ENCODE results near the gene FOXP1. TPM values are rescaled to one million over a fixed set of nuclear protein-coding genes. Genes with fewer than 3 reads are reported as not detected.

The FOXP1 gene
- total RNA-seq, 1 experiment from 2014 or later: 58.4 TPM

DNA sequence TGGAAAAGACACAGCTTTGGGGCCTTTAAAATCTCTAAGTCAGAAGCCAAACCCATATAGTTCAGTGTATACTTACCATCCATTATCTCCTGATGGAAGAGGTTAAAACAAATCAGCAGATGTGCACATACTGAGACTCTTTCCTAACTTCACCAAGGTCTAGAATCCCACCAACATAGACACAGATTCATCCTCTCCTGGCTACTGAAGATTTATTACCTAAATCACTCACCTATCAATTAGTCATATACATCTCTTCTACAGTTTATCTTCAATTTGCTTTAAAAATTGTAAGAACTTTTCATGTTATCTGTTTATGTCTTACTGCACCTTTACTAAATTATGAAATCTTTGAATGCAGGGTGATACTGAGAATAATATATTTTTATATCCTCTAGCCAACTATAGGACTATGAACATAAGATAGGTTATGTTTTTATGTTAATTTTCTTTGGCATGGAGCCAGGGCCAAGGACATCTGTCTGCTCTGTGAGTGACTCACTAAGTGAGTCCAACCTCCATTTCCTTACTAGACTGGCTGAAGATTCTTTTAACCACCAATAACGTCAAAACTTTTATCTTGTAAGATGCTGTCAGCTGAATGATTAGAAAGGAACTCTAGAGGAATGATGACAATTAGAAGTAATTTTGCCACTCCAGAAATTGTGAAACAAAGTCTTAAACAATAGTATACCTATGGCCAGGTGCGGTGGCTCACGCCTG is 397.6 kb downstream of the FOXP1 start:
- DNase-seq (ENCODE audit: low spot score): peak; percentile 20
- BruUV-seq (replicated peaks): no TSS peak
- intact Hi-C loops (cut with micrococcal nuclease; ENCODE audit: unreplicated experiment): no loop called here
- Histone ChIP-seq H3K27me3 (replicated peaks; ENCODE audit: insufficient read depth, low read depth, low read length, poor library complexity) (no peaks in the 10 kb centered on the region), H3K4me3 (ENCODE audit: low read depth, low read length, poor library complexity, severe bottlenecking) (no peak overlapping the region), H3K27ac (ENCODE audit: low read depth, low read length, poor library complexity, severe bottlenecking) (no peak overlapping the region), H3K36me3 (ENCODE audit: insufficient read depth, low read length, poor library complexity, severe bottlenecking) (no peaks in the 10 kb centered on the region), H3K9me3 (ENCODE audit: low read depth, low read length, poor library complexity, severe bottlenecking) (no peaks in the 10 kb centered on the region), H3K4me1 (ENCODE audit: insufficient read depth, low read length, poor library complexity, severe bottlenecking) (no peaks in the 10 kb centered on the region)
- POLR2A ChIA-PET (ENCODE audit: low non-redundant PET): no interaction called here
- CTCF ChIA-PET: no interaction called here
- TF ChIP-seq EZH2 (IDR thresholded peaks at IDR 0.05; ENCODE audit: borderline replicate concordance, low read depth, low read length, poor library complexity, severe bottlenecking): no peak
- TF ChIP-seq, protein P1, sequence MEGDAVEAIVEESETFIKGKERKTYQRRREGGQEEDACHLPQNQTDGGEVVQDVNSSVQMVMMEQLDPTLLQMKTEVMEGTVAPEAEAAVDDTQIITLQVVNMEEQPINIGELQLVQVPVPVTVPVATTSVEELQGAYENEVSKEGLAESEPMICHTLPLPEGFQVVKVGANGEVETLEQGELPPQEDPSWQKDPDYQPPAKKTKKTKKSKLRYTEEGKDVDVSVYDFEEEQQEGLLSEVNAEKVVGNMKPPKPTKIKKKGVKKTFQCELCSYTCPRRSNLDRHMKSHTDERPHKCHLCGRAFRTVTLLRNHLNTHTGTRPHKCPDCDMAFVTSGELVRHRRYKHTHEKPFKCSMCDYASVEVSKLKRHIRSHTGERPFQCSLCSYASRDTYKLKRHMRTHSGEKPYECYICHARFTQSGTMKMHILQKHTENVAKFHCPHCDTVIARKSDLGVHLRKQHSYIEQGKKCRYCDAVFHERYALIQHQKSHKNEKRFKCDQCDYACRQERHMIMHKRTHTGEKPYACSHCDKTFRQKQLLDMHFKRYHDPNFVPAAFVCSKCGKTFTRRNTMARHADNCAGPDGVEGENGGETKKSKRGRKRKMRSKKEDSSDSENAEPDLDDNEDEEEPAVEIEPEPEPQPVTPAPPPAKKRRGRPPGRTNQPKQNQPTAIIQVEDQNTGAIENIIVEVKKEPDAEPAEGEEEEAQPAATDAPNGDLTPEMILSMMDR (conservative IDR thresholded peaks at IDR 0.05; ENCODE audit: low read depth, low read length): no peak

- TF ChIP-seq EZH2 (IDR thresholded peaks at IDR 0.05; ENCODE audit: borderline replicate concordance, low read depth, low read length, poor library complexity, severe bottlenecking): no peak
- TF ChIP-seq, protein P1 (conservative IDR thresholded peaks at IDR 0.05; ENCODE audit: low read depth, low read length): no peak
- H3K9me3 ChIP-seq (ENCODE audit: low read depth, low read length, poor library complexity, severe bottlenecking): no peaks in the 10 kb centered on the region
- H3K4me1 ChIP-seq (ENCODE audit: insufficient read depth, low read length, poor library complexity, severe bottlenecking): no peaks in the 10 kb centered on the region
- no peak for DNase-seq (ENCODE audit: low spot score)
- no peak overlapping the region for H3K4me3 ChIP-seq (ENCODE audit: low read depth, low read length, poor library complexity, severe bottlenecking)
- H3K27me3 ChIP-seq (replicated peaks; ENCODE audit: insufficient read depth, low read depth, low read length, poor library complexity): no peaks in the 10 kb centered on the region
- BruUV-seq (replicated peaks): no TSS peak
- ChIA-PET POLR2A (ENCODE audit: low non-redundant PET) (no interaction called here), CTCF (no interaction called here)
- no peaks in the 10 kb centered on the region for H3K36me3 ChIP-seq (ENCODE audit: insufficient read depth, low read length, poor library complexity, severe bottlenecking)
- no peak overlapping the region for H3K27ac ChIP-seq (ENCODE audit: low read depth, low read length, poor library complexity, severe bottlenecking)
- intact Hi-C loops (cut with micrococcal nuclease; ENCODE audit: unreplicated experiment): no loop called here
Observed at GRCh38 chr3:71184252-71184651, 399.3 kb downstream of the FOXP1 start.

DNA sequence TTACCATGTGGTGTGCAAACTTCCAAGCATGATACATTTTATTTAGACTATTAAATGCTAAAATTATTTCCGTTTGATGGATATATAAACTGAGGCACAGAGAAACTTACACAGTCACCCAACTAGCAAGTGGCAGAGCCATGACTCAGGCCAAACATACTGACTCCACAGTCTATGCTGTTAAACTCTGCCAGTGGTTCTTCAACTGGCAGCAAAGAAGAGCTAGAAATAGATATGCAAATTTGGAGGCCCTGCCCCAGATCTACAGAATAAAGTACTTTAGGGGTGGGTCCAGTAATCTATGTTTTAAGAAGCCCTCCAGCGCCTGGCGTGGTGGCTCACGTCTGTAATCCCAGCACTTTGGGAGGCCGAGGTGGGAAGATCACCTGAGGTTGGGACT is 400.0 kb downstream of the FOXP1 start:
- BruUV-seq (replicated peaks): no TSS peak
- intact Hi-C loops (cut with micrococcal nuclease; ENCODE audit: unreplicated experiment): no loop called here
- TF ChIP-seq, protein P1 (conservative IDR thresholded peaks at IDR 0.05; ENCODE audit: low read depth, low read length): no peak
- TF ChIP-seq EZH2 (IDR thresholded peaks at IDR 0.05; ENCODE audit: borderline replicate concordance, low read depth, low read length, poor library complexity, severe bottlenecking): no peak
- H3K36me3 ChIP-seq (ENCODE audit: insufficient read depth, low read length, poor library complexity, severe bottlenecking): no peaks in the 10 kb centered on the region
- no peaks in the 10 kb centered on the region for H3K4me1 ChIP-seq (ENCODE audit: insufficient read depth, low read length, poor library complexity, severe bottlenecking)
- H3K9me3 ChIP-seq (ENCODE audit: low read depth, low read length, poor library complexity, severe bottlenecking): no peaks in the 10 kb centered on the region
- no peaks in the 10 kb centered on the region for H3K27me3 ChIP-seq (replicated peaks; ENCODE audit: insufficient read depth, low read depth, low read length, poor library complexity)
- no peak for DNase-seq (ENCODE audit: low spot score)
- ChIA-PET CTCF (no interaction called here), POLR2A (ENCODE audit: low non-redundant PET) (no interaction called here)
- no peak overlapping the region for H3K4me3 ChIP-seq (ENCODE audit: low read depth, low read length, poor library complexity, severe bottlenecking)
- H3K27ac ChIP-seq (ENCODE audit: low read depth, low read length, poor library complexity, severe bottlenecking): no peak overlapping the region
